ENCODE results near the gene TCN2.
"Not testable (repeated sequence)": the region's sequence is repeated elsewhere in the genome, so short reads cannot be mapped to it uniquely, and the experiment has no call there.

The TCN2 gene

GRCh38 chr22:30611197-30611596 lies 4.2 kb downstream of the TCN2 start:
- DNase-seq (ENCODE audit: low read depth), result no peak

GRCh38 chr22:30612789-30613188 lies 5.8 kb downstream of the TCN2 start:
- no peak for DNase-seq (ENCODE audit: low read depth)

GRCh38 chr22:30614268-30614667 lies 7.3 kb downstream of the TCN2 start:
- no peak for DNase-seq (ENCODE audit: low read depth)

GRCh38 chr22:30614879-30615278 lies 7.9 kb downstream of the TCN2 start:
- DNase-seq (ENCODE audit: low read depth), result no peak

- DNase-seq (ENCODE audit: low read depth), result no peak
Observed at GRCh38 chr22:30615543-30615954, 8.6 kb downstream of the TCN2 start.

GRCh38 chr22:30617819-30618218 lies 10.8 kb downstream of the TCN2 start:
- no peak for DNase-seq (ENCODE audit: low read depth)

GRCh38 chr22:30619909-30620308 lies 12.9 kb downstream of the TCN2 start:
- not testable (repeated sequence) for DNase-seq (ENCODE audit: low read depth)

GRCh38 chr22:30626413-30626812 lies 19.4 kb downstream of the TCN2 start:
- no peak for DNase-seq (ENCODE audit: low read depth)

GRCh38 chr22:30627471-30627870 lies 20.5 kb downstream of the TCN2 start:
- DNase-seq (ENCODE audit: low read depth), result no peak

GRCh38 chr22:30628491-30628890 lies 21.5 kb downstream of the TCN2 start:
- DNase-seq (ENCODE audit: low read depth), result no peak

- DNase-seq (ENCODE audit: low read depth), result not testable (repeated sequence)
Observed at GRCh38 chr22:30631469-30631868, 24.5 kb downstream of the TCN2 start.

GRCh38 chr22:30634471-30635233 lies 27.7 kb downstream of the TCN2 start:
- DNase-seq (ENCODE audit: low read depth), result peak; percentile 78

GRCh38 chr22:30635273-30636225 lies 28.6 kb downstream of the TCN2 start, which contains the start of gene SLC35E4:
SLC35E4 (plus strand) TSS chr22:30635781; CDS start chr22:30636451, 670 bp downstream.
- DNase-seq (ENCODE audit: low read depth), result peak; percentile 81

GRCh38 chr22:30636226-30637077 lies 29.5 kb downstream of the TCN2 start:
- DNase-seq (ENCODE audit: low read depth), result no peak

- no peak for DNase-seq (ENCODE audit: low read depth)
Observed at GRCh38 chr22:30637701-30638114, 30.7 kb downstream of the TCN2 start.

GRCh38 chr22:30640361-30640760 lies 33.4 kb downstream of the TCN2 start:
- no peak for DNase-seq (ENCODE audit: low read depth)

GRCh38 chr22:30640839-30641430 lies 34.0 kb downstream of the TCN2 start:
- no peak for DNase-seq (ENCODE audit: low read depth)

- DNase-seq (ENCODE audit: low read depth), result no peak
Observed at GRCh38 chr22:30643055-30643875, 36.3 kb downstream of the TCN2 start.

- no peak for DNase-seq (ENCODE audit: low read depth)
Observed at GRCh38 chr22:30646518-30647160, 39.7 kb downstream of the TCN2 start.

- no peak for DNase-seq (ENCODE audit: low read depth)
Observed at GRCh38 chr22:30647536-30647935, 40.6 kb downstream of the TCN2 start.

All from stromal cell of bone marrow (primary cell).